ENCODE data around the gene CDH22. TPM values are rescaled to one million over a fixed set of nuclear protein-coding genes. Genes with fewer than 3 reads are reported as not detected.
A peak's percentile ranks its signal among the peaks of the same experiment; 100 is the strongest.

Gene CDH22
- total RNA-seq, 2 donors from 2014 or later, result 0.07 TPM; not detected in 1

- H3K9me3 Mint-ChIP-seq, result no peaks in the 10 kb centered on the region
- ATAC-seq (peak; percentile 90 to 95), DNase-seq (ENCODE audit: low spot score in 2 of 2) (peak; percentile 59 to 78)
- H3K36me3 Mint-ChIP-seq, result no peaks in the 10 kb centered on the region
- no peak overlapping the region for H3K27ac Mint-ChIP-seq
These were observed 133.7 kb downstream of the CDH22 start for GRCh38 chr20:46174469-46175126.

GRCh38 chr20:46173652-46174468 lies 134.4 kb downstream of the CDH22 start:
- ATAC-seq (no peak), DNase-seq (ENCODE audit: low spot score in 2 of 2) (no peak)
- H3K9me3 Mint-ChIP-seq, result no peaks in the 10 kb centered on the region
- no peaks in the 10 kb centered on the region for H3K36me3 Mint-ChIP-seq
- H3K27ac Mint-ChIP-seq, result no peak overlapping the region

GRCh38 chr20:46172961-46173536 lies 135.2 kb downstream of the CDH22 start:
- no peak for DNase-seq (ENCODE audit: low spot score in 2 of 2)
- H3K27ac Mint-ChIP-seq, result no peak overlapping the region
- H3K9me3 Mint-ChIP-seq, result no peaks in the 10 kb centered on the region
- H3K36me3 Mint-ChIP-seq, result no peaks in the 10 kb centered on the region
- no peak for ATAC-seq

- no peak for DNase-seq (ENCODE audit: low spot score in 2 of 2)
- no peak for ATAC-seq
- H3K9me3 Mint-ChIP-seq, result no peaks in the 10 kb centered on the region
- H3K27ac Mint-ChIP-seq, result no peak overlapping the region
- H3K36me3 Mint-ChIP-seq, result no peaks in the 10 kb centered on the region
These were observed 135.8 kb downstream of the CDH22 start for GRCh38 chr20:46172455-46172854.

GRCh38 chr20:46171909-46172308 lies 136.4 kb downstream of the CDH22 start:
- ATAC-seq, result no peak
- H3K9me3 Mint-ChIP-seq, result no peaks in the 10 kb centered on the region
- DNase-seq (ENCODE audit: low spot score in 2 of 2), result no peak
- no peak overlapping the region for H3K27ac Mint-ChIP-seq
- H3K36me3 Mint-ChIP-seq, result no peaks in the 10 kb centered on the region

GRCh38 chr20:46171476-46171875 lies 136.8 kb downstream of the CDH22 start:
- DNase-seq (ENCODE audit: low spot score in 2 of 2), result no peak
- H3K36me3 Mint-ChIP-seq, result no peaks in the 10 kb centered on the region

GRCh38 chr20:46169245-46170171 lies 138.8 kb downstream of the CDH22 start:
- no peak overlapping the region for H3K27ac Mint-ChIP-seq

More at GRCh38 chr20:46171476-46171875, 136.8 kb downstream of the CDH22 start:
- no peak for ATAC-seq
- H3K27ac Mint-ChIP-seq, result no peak overlapping the region
- no peaks in the 10 kb centered on the region for H3K9me3 Mint-ChIP-seq

GRCh38 chr20:46168438-46168837 lies 139.9 kb downstream of the CDH22 start:
- Mint-ChIP-seq H3K9me3 (no peaks in the 10 kb centered on the region), H3K36me3 (no peaks in the 10 kb centered on the region), H3K27ac (no peak overlapping the region)
- no peak for ATAC-seq
- DNase-seq (ENCODE audit: low spot score in 2 of 2), result no peak

More at GRCh38 chr20:46169245-46170171, 138.8 kb downstream of the CDH22 start:
- no peak for ATAC-seq
- Mint-ChIP-seq H3K36me3 (no peaks in the 10 kb centered on the region), H3K9me3 (no peaks in the 10 kb centered on the region)
- DNase-seq (ENCODE audit: low spot score in 2 of 2), result no peak

GRCh38 chr20:46167080-46167479 lies 141.2 kb downstream of the CDH22 start:
- ATAC-seq, result no peak
- no peak for DNase-seq (ENCODE audit: low spot score in 2 of 2)
- Mint-ChIP-seq H3K36me3 (no peaks in the 10 kb centered on the region), H3K9me3 (no peaks in the 10 kb centered on the region), H3K27ac (no peak overlapping the region)

- DNase-seq (ENCODE audit: low spot score in 2 of 2) (no peak), ATAC-seq (no peak)
- no peaks in the 10 kb centered on the region for H3K36me3 Mint-ChIP-seq
- H3K27ac Mint-ChIP-seq, result no peak overlapping the region
- H3K9me3 Mint-ChIP-seq, result no peaks in the 10 kb centered on the region
These were observed 144.0 kb downstream of the CDH22 start for GRCh38 chr20:46164254-46164653.

- Mint-ChIP-seq H3K9me3 (no peaks in the 10 kb centered on the region), H3K27ac (no peak overlapping the region), H3K36me3 (no peaks in the 10 kb centered on the region)
- ATAC-seq, result no peak
- no peak for DNase-seq (ENCODE audit: low spot score in 2 of 2)
These were observed 146.4 kb downstream of the CDH22 start for GRCh38 chr20:46161921-46162320.

GRCh38 chr20:46160661-46161060 lies 147.6 kb downstream of the CDH22 start:
- Mint-ChIP-seq H3K27ac (no peak overlapping the region), H3K9me3 (no peaks in the 10 kb centered on the region), H3K36me3 (no peaks in the 10 kb centered on the region)
- ATAC-seq (no peak), DNase-seq (ENCODE audit: low spot score in 2 of 2) (no peak)

- ATAC-seq (peak in 1 of 2 donors; percentile 43), DNase-seq (ENCODE audit: low spot score in 2 of 2) (no peak)
- Mint-ChIP-seq H3K36me3 (no peaks in the 10 kb centered on the region), H3K27ac (no peak overlapping the region), H3K9me3 (no peaks in the 10 kb centered on the region)
These were observed 149.0 kb downstream of the CDH22 start for GRCh38 chr20:46159101-46159897.

GRCh38 chr20:46158476-46158987 lies 149.8 kb downstream of the CDH22 start:
- ATAC-seq (no peak), DNase-seq (ENCODE audit: low spot score in 2 of 2) (no peak)
- H3K27ac Mint-ChIP-seq, result no peak overlapping the region
- H3K9me3 Mint-ChIP-seq, result no peaks in the 10 kb centered on the region
- no peaks in the 10 kb centered on the region for H3K36me3 Mint-ChIP-seq

- H3K27ac Mint-ChIP-seq, result no peak overlapping the region
- H3K36me3 Mint-ChIP-seq, result no peaks in the 10 kb centered on the region
- H3K9me3 Mint-ChIP-seq, result no peaks in the 10 kb centered on the region
- DNase-seq (ENCODE audit: low spot score in 2 of 2) (no peak), ATAC-seq (no peak)
These were observed 150.7 kb downstream of the CDH22 start for GRCh38 chr20:46157625-46158024.

Measured in activated naive CD4-positive, alpha-beta T cell treated with anti-CD3 and anti-CD28 coated beads, Interleukin-2, amount 50 U/mL, for 72 hours (primary cell).